NT2/D1 (cell line): ENCODE data around the gene AURKA.

Source experiments
- SUZ12 ChIP-seq: IDR thresholded peaks from 2 replicates; pipeline ENCODE4 v1.6.1; 2011; ENCODE audit not compliant: insufficient read length, insufficient read depth; ENCODE audit errors: extremely low read depth
- YY1 ChIP-seq: IDR thresholded peaks from 2 replicates; pipeline ENCODE4 v1.6.1; 2011; ENCODE audit not compliant: insufficient read length, insufficient read depth
- ZNF274 ChIP-seq: IDR thresholded peaks from 2 replicates; pipeline ENCODE4 v1.6.1; 2011; ENCODE audit warnings: mild to moderate bottlenecking, low read depth, low read length

DNA sequence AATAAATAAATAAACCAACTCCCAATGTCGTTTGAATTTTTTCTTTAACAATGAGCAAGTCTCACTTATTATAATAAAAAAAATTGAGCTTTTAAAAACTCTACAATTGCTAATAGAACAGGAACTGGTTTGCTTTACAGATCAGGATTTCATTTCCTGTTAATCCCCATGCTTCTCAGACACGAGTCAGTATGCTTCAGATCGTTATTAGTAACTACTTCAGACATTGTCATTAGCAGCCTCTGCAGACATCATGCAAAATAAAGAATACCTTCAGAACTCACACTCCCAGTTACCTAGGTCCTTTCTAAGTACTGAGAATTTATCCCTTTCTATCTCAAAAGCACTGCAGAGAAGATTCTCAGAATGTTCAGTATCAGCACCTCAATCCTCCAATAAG is 43.3 kb downstream of the AURKA start:
- TF ChIP-seq YY1 = no peak
- no peak for TF ChIP-seq SUZ12
- TF ChIP-seq ZNF274 = no peak
